ENCODE results near the gene RTN4R.
"Not testable (repeated sequence)": the region's sequence is repeated elsewhere in the genome, so short reads cannot be mapped to it uniquely, and the experiment has no call there.

DNA sequence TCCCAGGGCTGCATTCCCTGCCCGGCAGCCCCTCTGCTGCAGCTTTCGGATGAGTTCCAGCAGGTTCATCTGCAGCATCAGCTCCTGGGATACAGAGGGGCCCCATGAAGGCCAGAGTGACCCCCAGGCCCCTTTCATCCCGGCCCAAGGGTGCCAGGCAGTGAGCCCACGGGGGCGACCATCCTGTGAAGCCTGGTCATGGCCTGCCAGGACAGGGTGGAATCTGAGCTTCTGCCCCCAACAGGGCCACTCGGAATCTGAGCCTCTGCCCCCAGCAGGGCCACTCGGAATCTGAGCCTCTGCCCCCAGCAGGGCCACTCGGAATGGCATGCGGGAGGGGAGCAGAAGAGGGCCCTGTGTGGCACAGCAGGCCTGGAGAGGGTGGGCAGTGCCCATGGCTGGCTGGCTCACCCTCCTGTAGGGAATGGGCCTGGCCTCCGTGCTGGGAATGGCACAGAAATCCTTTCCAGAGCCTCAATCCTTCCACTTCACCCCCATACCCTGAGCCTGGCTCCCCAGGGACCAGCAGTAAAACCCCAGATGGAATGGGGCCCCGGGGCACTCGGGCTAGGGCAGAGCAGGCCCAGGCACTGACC lies 46.7 kb upstream of the RTN4R start:
- TF ChIP-seq, protein P1, sequence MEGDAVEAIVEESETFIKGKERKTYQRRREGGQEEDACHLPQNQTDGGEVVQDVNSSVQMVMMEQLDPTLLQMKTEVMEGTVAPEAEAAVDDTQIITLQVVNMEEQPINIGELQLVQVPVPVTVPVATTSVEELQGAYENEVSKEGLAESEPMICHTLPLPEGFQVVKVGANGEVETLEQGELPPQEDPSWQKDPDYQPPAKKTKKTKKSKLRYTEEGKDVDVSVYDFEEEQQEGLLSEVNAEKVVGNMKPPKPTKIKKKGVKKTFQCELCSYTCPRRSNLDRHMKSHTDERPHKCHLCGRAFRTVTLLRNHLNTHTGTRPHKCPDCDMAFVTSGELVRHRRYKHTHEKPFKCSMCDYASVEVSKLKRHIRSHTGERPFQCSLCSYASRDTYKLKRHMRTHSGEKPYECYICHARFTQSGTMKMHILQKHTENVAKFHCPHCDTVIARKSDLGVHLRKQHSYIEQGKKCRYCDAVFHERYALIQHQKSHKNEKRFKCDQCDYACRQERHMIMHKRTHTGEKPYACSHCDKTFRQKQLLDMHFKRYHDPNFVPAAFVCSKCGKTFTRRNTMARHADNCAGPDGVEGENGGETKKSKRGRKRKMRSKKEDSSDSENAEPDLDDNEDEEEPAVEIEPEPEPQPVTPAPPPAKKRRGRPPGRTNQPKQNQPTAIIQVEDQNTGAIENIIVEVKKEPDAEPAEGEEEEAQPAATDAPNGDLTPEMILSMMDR (IDR thresholded peaks at IDR 0.05; ENCODE audit: insufficient read depth, low read depth, low read length) = not testable (repeated sequence)
- TF ChIP-seq EZH2 (IDR thresholded peaks at IDR 0.05; ENCODE audit: insufficient read depth, low read length) = not testable (repeated sequence)
